Stimulated activated CD8-positive, alpha-beta memory T cell treated with anti-CD3 and anti-CD28 coated beads, Interleukin-4, amount 100 ng/mL, for 4 hours (primary cell): Measurements from ENCODE around the gene PSPN.

Experiments
- DNase-seq, 2 donors: peaks; one replicate each; pipeline ENCODE4 v3.0.0-alpha.2; 2020; ENCODE audit warnings: low read depth in 2 of 2, low spot score in 1 of 2

Gene PSPN, protein sequence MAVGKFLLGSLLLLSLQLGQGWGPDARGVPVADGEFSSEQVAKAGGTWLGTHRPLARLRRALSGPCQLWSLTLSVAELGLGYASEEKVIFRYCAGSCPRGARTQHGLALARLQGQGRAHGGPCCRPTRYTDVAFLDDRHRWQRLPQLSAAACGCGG

DNA sequence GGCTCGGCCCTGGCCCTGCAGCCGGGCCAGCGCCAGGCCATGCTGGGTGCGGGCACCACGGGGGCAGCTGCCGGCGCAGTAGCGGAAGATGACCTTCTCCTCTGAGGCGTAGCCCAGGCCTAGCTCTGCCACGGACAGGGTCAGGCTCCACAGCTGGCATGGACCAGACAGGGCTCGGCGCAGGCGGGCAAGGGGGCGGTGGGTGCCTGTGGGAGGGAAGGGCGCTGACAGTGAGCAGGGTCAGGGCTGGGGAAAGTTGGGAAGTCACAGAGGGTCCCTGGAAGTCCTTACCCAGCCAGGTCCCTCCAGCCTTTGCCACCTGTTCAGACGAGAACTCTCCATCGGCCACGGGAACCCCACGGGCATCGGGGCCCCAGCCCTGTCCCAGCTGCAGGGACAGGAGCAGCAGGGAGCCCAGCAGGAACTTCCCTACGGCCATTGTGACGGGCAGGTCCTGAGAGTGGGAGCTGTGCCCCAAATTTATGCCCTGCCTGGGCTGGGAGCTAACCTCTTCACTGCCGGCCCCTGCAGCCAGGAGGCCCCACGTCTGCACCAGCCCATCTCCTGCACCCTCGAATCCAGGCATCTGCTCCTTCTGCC lies at the start of gene PSPN:
TSS of gene PSPN (minus strand) at position 523 of the 600 bp plus-strand sequence. CDS start at position 439, 84 bp downstream.
- DNase-seq: no peak

DNA sequence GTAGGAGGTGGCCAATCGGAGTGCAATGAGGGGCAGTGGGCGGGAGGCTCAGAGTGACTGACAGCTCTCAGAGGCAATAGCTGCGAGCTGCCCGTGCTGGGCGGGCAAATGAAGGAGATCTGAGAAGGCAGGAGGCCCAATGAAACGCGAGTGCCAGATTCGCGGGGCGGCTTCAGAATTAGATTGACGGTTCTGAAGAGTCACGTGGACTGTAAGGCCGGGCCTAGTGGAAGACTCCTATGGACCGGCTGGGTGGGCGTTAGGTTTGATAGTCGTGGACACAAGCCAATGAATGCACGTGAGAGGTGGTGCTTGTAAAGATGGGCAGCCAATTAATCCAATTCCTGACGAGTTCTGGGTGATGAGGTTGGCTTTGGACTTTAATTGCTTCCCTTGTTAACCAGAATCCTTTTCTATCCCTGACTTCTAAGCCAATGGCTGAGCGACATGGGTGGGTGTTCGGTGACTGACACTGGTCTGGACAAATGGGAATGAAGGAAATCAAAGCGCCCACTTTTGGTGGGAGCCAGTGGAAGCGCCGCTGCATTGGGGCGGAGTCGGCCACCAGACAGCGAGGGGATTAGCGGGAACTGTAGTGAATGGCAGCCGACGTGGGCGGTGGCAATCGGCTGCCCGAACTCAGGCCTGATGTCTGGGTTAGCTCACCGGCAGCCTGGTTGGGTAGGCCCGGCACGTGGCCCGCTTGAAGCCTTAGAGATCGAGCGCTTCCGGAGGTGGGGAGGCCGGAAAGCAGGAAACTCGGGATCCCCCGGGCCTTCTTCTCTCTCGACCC lies 49.4 kb upstream of the PSPN start:
- peak; percentile 96 to 99 for DNase-seq

DNA sequence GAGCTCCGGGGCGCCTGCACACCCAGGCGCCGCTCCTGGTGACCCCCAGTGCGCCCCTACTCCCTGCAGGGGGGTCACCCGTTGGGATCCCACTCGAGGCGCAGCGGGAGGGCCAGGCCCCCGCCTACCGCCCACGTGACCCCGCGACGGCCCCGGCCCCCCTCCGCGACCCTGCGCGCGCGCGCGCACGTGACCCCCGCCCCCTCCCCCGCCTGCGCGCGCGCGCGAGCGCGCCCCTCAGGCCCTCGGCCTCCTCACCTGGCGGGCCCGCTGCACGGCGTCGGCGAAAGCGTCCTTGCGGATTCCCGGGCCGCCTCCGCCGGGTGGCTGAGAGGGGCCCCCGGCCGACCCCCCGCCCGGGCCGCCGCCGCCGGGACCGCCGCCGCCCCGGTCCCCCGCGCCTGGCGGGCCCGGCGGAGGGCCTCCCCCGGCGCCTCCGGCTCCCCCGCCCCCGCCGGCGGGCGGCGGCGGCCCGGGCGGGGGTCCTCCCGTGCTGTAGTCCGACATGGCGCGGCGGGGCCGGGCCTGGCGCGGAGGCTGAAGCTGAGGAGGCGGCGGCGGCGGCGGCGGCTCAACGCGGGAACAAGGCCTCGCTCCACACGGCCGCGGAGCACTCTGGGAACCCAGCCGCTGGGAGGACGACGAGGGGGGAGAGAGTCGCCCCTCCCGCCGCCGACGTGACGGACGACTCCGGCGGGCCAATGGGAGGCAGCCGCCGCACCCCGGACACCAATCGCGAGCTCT lies 48.6 kb upstream of the PSPN start, which contains the start of gene KHSRP:
TSS of gene KHSRP (minus strand) at position 617 of the 744 bp plus-strand sequence. CDS start at position 507, 110 bp downstream.
- no peak for DNase-seq

DNA sequence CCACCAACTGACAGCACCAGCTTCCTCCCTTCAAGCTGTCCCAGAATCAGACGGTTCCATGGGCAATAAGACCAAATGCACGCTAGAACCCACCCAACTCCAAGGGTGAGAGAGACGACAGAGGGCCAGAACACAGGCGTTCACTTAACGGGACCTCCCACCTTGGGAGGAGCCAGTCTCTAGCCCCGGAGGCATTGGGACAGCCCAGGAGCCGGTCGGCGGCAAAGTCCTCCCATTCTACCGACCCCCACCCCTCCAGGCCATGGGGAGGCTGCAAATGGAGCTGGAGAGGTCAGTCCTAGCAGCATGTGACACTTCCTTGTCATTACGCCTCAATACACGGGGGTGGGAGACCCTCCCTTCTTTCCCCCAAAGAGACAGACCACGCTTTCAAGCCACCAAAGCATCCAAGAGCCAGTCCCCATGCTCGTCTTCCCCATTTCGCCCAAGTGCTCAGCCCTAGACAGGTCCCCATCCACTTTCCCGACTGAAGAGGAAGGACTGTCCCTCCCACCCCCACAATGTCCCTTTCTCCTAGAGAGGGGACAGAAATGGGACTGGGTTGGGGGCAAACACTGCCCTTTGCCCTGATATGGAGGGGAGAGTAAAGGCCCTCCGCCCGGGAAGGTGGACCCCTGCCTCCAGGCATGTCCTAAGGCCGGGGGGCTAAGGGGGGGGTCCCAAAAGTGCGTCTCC lies 47.9 kb upstream of the PSPN start:
- no peak for DNase-seq

DNA sequence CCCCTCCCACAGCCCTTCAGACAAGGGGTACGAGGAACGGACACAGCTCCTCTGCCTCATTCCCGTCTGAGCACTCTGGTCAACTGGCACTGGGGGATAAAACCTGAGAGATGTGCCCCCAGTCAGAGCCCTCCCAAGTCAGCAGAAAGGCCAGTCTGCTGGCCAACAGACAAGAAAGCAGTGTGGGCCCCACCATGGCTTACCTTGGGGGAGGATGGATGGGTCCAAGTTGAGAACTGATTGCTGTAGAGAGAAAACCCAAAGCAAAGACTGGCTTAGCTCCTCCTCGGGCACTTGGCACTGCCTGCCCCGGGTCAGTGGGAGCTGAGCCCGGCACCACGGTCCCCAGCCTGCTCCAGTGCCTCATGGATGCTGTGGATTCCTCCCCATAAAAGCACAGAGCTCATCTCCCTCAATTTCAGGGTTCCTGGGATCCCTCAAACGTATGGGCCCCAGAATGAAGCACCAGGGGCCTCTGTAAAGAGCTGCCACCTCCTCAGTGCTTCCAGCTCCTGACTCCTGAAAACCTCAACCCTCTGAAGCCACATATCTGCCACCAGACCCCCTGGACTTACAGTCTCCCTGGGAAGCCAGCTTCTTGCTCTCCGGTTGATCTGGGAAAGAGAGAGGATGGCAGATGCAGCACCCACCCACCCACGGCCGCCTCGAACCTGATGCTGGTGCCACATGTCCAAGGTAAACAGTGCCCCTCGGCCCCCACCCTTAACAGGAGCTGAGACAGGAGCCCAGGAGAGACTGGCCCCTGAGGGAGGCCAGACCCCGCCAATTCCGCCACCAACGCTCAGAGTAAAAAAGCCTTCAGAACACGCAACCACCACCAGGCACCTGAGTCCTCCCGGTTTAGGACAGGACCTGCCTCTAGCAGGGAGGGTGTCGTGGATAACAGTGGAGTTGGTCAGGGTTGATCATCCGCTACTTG lies 45.6 kb upstream of the PSPN start:
- no peak for DNase-seq

DNA sequence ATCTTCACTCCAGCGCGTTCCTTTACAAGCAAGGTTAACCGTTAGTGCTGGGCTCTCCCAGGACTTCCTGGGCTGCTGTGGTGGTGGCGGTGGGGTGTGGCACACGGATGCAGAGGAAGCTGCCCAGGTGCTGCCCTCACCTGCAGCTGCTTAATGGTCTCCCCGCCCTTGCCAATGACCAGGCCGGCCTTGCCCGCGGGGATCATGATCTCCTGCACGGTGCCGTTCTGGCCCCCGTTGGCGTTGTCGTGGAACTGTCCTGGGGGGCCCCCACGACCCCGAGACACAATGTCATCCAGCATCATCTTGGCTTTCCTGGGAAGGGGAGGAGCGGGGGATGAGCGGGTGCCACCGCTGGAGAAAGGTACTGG lies 42.8 kb upstream of the PSPN start:
- DNase-seq: no peak

DNA sequence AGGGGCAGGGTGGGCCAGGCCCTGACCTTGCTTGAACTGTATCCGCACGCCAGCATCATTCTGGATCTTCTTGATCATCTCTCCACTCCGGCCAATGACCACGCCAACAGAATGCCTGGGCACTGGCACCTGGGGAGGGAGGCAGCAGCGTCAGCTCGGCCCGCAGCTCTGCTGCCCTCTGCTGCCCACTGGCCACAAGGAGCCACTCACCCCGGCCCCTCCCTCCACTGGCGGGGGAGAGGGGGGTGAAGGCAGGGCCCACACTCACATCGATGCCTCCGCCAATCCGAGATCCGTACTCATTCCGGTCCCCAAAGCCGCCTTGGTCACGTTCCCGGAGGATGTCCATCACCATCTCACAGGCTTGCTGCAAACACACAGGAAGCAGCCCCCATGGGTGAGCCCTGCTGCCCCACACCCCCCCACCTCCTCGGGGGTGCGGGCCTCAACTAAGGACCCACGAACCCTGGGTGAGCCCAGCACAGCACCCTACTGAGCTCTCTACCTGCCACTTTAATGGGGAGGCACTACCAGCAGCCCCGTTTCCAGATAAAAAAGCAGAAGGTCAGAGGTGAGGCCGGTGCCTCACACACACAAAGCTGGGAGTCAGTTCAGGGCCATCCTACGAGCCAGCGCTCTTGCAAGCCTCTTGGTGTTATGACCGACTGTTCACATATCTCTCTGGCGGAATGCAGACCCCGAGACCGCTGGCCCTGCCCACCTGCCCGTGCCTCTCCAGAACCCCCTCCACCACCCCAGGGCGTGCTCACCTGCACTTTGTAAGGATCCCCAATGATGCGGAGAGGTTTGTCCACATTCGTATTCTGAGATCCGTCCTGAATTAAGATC lies 42.2 kb upstream of the PSPN start:
- DNase-seq: no peak

DNA sequence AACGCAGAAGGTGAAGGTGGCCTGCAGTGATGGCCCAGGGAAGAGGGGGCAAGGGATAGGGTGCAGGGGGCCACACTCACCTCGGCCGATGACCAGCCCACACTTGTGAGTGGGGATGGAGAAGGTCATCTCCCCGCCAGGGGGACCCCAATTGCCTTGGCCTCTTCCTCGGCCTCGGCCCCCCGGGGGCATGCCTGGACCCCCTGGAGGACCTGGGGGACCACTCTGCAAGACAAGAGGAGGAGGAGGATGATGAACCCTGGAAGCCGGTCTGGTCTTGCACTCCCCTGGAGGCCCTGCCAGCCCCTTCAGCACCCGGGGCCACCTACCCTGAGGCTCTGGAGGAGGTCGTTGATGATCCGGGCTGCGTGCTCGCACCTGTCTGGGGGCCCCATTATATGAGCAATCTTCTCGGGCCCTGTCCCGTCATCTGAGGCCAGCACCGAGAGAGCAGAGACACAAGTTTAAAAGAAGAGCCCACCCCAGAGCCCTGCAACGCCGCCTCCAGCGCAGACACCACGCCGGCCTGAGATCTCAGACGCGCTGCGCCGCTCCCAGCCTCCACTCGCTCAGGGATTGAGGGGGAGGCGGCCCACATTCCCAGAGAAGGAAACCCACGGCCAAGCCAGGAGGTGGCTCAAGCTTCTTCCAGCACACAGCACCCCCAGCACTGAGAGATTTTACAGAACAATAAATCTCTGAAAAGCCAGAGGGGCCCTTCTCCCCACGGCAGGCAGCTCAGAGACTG lies 41.1 kb upstream of the PSPN start:
- DNase-seq: no peak

DNA sequence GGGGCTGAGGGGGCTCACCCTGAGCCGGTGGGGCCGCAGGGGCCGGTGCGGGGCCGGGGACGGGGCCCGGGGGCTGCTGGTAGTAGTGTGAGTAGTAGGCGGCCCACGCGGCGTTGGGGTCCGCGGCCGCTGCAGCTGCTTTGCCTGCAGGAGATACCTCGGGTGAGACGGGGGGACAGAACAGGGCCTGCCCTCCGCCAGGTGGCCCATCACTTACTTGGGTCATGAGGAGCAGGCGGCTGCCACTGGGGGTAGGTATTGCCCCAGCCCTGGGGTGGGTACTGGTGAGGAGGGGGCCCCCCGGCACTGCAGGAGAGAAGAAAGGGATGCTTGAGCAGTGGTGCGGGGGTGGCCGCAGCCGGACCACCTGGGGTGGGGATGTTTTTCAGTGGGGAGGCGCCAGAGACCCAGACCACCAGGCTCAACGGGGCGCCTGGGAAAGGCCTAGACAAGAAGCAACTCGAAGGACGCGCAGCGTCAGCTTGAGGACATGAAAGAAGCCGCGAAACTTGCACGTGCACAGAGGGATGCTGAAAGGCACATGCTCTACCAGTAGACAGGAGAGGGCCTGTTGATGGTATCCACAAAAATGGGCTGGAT lies 40.0 kb upstream of the PSPN start:
- DNase-seq: no peak

DNA sequence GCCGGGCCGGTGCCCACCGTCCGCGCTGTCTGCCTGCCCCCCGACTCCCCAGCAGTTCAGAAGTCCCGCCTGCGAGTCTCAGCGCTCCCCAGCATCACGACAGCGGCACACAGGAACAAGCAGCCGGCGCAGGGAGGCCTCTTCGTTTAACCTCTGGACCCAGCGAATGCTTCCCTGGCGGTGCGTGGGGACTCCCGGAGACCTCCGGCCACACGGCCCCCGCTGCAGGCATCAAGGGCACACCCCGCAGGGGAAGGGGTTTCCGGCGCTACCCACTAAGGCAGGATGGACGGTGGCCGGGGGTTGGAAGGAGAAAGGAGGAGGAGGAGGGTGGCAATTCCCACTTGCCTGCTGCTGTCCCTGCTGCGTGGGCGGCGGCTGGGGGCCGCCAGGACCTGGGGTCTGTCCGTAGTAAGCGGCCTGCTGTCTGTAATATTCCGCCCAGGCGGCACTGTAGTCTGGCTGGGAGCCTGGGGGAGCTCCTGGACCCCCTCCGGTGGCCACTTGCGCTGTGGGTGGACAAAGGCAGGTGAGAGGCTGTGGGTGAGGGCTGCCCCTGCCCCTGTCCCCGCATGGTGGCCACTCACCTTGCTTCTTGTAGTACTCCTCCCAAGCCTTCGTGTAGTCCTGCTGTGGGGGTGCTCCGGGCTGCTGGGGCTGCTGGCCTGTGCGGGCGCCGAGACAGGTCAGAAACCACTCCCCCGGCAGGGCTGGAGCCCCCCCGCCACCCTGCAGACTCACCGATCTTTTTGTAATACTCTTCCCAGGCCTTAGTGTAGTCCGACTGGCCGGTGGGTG lies 39.3 kb upstream of the PSPN start:
- DNase-seq: no peak

DNA sequence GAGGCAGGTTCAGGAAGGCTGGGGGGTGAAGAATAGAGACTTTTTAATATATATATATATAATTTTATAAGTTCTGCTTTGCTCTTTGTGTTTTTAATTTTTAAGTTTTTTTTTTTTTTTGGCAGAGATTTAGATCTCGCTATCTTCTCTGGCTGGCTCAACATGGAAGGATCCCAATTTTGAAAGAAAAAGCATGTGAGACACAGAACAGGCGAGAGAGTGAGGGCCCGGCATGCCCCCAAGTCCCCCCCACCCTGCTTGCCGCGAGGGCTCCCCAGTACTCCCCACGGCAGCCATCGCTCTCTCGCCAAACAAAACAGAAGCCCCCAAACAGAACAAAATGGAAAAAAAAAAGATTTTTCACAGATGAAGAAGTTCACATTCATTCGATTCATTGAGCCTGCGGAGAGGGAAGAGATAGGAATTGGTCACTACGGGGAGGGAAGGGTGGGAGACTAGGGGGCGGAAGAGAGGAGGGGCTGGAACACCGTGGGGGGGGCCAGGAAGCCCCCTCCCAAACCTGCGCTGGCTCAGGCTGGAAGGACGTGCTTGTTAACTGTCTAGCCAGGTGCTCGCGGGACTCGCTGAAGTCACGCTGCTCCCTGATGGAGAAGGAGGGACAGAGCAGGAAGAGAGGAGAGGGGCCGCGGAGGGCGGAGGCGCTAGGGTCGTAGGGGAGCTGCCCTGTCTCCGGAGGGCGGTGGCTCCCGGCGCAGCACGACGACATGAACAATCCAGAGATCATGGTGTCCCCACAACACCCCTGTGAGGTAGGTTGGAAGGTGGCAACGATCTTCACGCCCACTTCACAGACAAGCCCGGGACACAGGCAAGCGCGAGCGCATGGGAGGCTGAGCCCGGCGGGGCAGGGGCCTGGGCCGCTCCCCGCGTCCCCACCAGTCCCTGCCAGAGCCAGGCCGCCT lies 38.2 kb upstream of the PSPN start:
- DNase-seq: no peak

DNA sequence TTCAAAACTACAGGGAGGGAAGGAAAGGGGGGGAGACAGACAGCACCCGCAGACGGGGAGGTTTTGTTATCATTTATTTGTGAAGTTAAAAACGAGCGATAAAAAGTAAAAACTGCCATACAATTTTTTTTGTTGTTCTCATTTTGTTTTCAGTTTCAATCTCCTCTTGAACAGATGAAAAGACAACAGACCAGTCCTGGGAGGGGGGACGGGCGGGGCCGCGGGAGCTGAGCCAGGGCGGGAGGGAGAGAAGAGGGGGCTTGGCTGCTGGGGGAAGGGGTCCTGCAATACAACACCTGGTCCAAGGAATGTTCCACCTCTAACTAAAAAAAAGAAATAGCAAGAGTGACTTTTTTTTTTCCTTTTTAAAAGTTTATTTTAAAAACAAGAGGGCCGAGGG lies 37.6 kb upstream of the PSPN start:
- DNase-seq: no peak

DNA sequence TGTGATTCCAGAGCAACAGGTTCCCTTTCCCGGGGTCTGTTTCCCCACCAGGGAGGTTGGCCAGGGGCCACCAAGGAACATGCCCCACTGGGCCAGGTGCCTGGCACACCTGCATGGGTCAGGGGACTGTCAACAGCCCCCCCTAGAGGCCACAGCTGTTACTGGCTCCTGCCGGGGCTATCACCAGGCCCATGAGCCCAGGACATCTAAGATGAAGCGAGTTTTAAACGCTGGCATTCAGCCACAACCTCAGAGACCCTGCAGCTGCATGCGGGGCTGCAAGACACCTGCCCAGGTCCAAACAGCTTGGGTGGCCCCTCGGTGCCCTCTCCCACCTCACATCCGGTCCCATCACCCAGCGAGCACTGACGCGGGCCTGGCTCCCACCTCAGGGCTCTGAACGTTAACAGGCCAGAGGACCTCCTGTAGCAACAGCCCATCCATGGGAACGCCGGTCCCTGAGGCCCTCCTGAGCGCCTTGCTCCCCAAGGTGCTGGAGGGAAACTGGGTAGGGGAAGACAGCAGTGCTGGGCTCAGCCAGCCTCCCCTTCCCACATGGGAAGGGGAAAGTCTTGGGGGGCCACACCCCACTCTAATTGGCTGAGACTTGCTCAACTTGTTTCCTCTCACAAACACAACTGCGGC lies 36.8 kb upstream of the PSPN start:
- DNase-seq: no peak

DNA sequence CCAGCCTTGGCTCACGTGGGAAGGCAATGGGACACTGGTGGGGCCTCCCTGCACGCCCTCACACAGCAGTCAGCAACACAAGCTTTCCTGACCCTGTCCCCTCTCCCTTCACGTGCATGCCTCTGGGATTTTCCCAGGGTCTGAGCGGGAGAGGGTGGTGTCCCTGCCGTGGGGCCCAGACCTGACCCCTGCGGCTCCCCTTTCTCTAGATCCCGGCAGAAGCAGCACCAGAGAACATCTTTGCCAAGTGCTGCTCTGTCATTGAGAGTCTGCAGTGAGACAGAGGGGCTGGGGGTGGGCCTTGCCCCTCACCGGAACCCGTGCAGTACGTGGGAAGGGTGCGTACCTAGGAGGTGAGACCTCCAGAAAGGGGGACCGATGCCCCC lies 36.3 kb upstream of the PSPN start:
- no peak for DNase-seq

DNA sequence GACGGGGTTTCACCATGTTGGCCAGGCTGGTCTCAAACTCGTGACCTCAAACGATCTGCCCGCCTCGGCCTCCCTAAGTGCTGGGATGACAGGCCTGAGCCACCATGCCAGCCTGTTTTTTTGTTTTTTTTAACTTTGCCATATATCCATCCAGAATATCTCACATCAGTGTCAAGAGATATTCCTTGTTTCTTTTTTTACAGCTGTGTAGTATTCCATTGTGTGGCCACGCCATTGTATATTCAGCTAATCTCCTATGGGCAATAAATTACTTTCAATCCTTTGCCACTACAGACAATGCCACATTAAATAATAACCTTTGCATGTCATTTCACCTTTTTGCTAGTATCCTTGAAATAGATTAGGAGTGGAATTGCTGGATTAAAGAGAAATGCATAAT lies 33.6 kb upstream of the PSPN start:
- no peak for DNase-seq

DNA sequence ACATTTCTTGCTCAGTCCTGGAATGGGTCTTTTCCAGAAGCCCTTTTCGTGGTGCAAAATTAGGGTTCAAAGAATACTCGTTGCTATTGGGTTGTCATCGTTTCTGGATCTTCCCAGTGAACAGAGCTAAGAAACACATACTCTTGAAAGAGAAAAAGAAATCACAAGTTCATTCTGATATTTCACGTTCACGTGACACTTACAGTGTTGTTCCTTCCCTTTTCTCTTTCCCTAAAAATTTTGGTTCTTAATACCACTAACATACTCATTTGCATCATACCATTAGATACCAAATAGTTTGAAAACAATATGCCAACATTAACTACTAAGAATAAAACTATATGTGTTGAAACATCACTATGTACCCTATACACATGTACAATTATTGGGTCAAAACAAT lies 30.7 kb upstream of the PSPN start:
- DNase-seq: no peak
